ENCODE data around the gene ARAP2. TPM values are rescaled to one million over a fixed set of nuclear protein-coding genes. Genes with fewer than 3 reads are reported as not detected.

ARAP2 gene
- total RNA-seq, 4 donors from 2014 or later, result 12.4 to 23.4 (median 14.4) TPM

GRCh38 chr4:36222702-36223101 is 21.6 kb downstream of the ARAP2 start:
- no peaks in the 10 kb centered on the region for H3K9me3 ChIP-seq
- H3K27me3 ChIP-seq, result no peaks in the 10 kb centered on the region
- H3K4me1 ChIP-seq, result peaks cover 0 to 7% (median 0%) of the 10 kb centered on the region in 3 donors
- no peak for TF ChIP-seq POLR2AphosphoS5 (IDR thresholded peaks at IDR 0.05)
- no peak for TF ChIP-seq POLR2A (IDR thresholded peaks at IDR 0.05)
- no peak for TF ChIP-seq EP300 (IDR thresholded peaks at IDR 0.05)
- TF ChIP-seq CTCF (IDR thresholded peaks at IDR 0.05), result no peak
- no peak overlapping the region for H3K4me3 ChIP-seq
- no peaks in the 10 kb centered on the region for H3K36me3 ChIP-seq
- 67 to 88% methylated on average over 1 of the region's 1 CpG for WGBS, 2 donors (ENCODE audit: low coverage in 1 of 2)
- ATAC-seq, result no peak
- no peak overlapping the region for H3K27ac ChIP-seq

- Histone ChIP-seq H3K4me3 (no peak overlapping the region), H3K4me1 (peaks cover 0 to 7% (median 0%) of the 10 kb centered on the region in 3 donors), H3K36me3 (no peaks in the 10 kb centered on the region), H3K27ac (no peak overlapping the region), H3K9me3 (no peaks in the 10 kb centered on the region), H3K27me3 (no peaks in the 10 kb centered on the region)
- 75 to 80% methylated on average over 3 of the region's 3 CpGs for WGBS, 2 donors (ENCODE audit: low coverage in 1 of 2)
- TF ChIP-seq EP300 (IDR thresholded peaks at IDR 0.05), result no peak
- no peak for TF ChIP-seq CTCF (IDR thresholded peaks at IDR 0.05)
- no peak for TF ChIP-seq POLR2AphosphoS5 (IDR thresholded peaks at IDR 0.05)
- TF ChIP-seq POLR2A (IDR thresholded peaks at IDR 0.05), result no peak
- ATAC-seq, result no peak
Observed at GRCh38 chr4:36220776-36221175, 23.5 kb downstream of the ARAP2 start.

- H3K9me3 ChIP-seq, result no peaks in the 10 kb centered on the region
- no peaks in the 10 kb centered on the region for H3K27me3 ChIP-seq
- no peaks in the 10 kb centered on the region for H3K4me1 ChIP-seq
- no peak overlapping the region for H3K4me3 ChIP-seq
- H3K27ac ChIP-seq, result no peak overlapping the region
- ATAC-seq, result no peak
- no peaks in the 10 kb centered on the region for H3K36me3 ChIP-seq
- TF ChIP-seq POLR2A (IDR thresholded peaks at IDR 0.05) (no peak), CTCF (IDR thresholded peaks at IDR 0.05) (no peak), POLR2AphosphoS5 (IDR thresholded peaks at IDR 0.05) (no peak), EP300 (IDR thresholded peaks at IDR 0.05) (no peak)
Observed at GRCh38 chr4:36218121-36218520, 26.2 kb downstream of the ARAP2 start.

- Histone ChIP-seq H3K27ac (no peak overlapping the region), H3K27me3 (no peaks in the 10 kb centered on the region), H3K4me3 (no peak overlapping the region), H3K4me1 (no peaks in the 10 kb centered on the region), H3K9me3 (no peaks in the 10 kb centered on the region), H3K36me3 (no peaks in the 10 kb centered on the region)
- no peak for ATAC-seq
- no peak for TF ChIP-seq POLR2AphosphoS5 (IDR thresholded peaks at IDR 0.05)
- 83 to 91% methylated on average over 3 of the region's 3 CpGs for WGBS, 2 donors (ENCODE audit: low coverage in 1 of 2)
Observed at GRCh38 chr4:36215627-36216026, 28.7 kb downstream of the ARAP2 start.

- Histone ChIP-seq H3K4me1 (no peaks in the 10 kb centered on the region), H3K36me3 (no peaks in the 10 kb centered on the region), H3K27me3 (no peaks in the 10 kb centered on the region), H3K9me3 (no peaks in the 10 kb centered on the region), H3K27ac (no peak overlapping the region), H3K4me3 (no peak overlapping the region)
- 54 to 60% methylated on average over 4 of the region's 4 CpGs for WGBS, 2 donors (ENCODE audit: low coverage in 1 of 2)
- no peak for ATAC-seq
- TF ChIP-seq POLR2A (IDR thresholded peaks at IDR 0.05), result no peak
- TF ChIP-seq EP300 (IDR thresholded peaks at IDR 0.05), result no peak
- TF ChIP-seq POLR2AphosphoS5 (IDR thresholded peaks at IDR 0.05), result no peak
- no peak for TF ChIP-seq CTCF (IDR thresholded peaks at IDR 0.05)
Observed at GRCh38 chr4:36214735-36215485, 29.4 kb downstream of the ARAP2 start.

All from gastroesophageal sphincter (tissue), 4 donors.